GM12873 (cell line): Measurements from ENCODE around the gene ZNF460.

Experiments used
- TF ChIP-seq, protein P1 (sequence below): IDR thresholded peaks from 2 replicates; pipeline ENCODE4 v1.5.1; 2012; ENCODE audit warnings: low read depth, mild to moderate bottlenecking, moderate library complexity, low read length, control low read depth; ENCODE audit not compliant: insufficient read depth; ENCODE audit errors: missing control alignments

The ZNF460 gene

DNA sequence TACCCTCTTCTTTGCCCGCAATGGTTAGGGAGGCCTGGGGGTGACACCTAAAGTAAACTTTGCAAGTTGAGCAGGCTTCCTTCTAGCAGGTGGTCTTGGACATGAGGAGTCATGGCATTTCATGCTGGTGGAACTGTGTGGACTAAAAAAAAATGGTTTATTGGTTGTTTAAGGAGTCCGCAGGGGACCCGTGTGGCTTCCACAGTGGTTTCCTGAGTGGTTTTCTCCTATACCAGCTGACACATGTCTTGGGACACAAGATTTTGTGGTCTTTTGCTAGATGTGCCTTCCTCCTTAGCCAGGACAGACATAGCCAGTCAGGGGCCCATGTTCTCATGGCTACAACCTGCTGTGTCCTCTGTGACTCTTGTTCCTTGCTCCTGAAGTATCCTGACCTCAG is 41.5 kb downstream of the ZNF460 start:
- TF ChIP-seq, protein P1, sequence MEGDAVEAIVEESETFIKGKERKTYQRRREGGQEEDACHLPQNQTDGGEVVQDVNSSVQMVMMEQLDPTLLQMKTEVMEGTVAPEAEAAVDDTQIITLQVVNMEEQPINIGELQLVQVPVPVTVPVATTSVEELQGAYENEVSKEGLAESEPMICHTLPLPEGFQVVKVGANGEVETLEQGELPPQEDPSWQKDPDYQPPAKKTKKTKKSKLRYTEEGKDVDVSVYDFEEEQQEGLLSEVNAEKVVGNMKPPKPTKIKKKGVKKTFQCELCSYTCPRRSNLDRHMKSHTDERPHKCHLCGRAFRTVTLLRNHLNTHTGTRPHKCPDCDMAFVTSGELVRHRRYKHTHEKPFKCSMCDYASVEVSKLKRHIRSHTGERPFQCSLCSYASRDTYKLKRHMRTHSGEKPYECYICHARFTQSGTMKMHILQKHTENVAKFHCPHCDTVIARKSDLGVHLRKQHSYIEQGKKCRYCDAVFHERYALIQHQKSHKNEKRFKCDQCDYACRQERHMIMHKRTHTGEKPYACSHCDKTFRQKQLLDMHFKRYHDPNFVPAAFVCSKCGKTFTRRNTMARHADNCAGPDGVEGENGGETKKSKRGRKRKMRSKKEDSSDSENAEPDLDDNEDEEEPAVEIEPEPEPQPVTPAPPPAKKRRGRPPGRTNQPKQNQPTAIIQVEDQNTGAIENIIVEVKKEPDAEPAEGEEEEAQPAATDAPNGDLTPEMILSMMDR: no peak

DNA sequence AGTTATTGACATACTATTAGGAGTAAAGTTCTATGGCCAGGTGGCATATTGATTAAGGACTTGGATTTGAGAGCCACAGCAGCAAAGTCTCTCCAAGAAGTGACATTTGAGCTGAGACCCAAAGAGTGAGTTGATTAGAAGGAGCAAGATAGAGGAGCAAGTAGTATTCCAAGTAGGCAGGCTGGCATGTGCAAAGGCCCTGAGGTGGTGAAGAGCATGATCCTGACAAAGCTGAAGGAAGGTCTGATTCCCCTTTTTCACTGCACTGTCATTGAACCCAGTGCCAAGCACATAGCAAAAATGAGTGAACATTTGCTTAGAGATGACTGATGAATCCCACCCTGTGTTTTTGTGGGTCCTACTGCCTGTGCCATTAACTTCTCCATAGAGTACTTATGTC is 44.7 kb downstream of the ZNF460 start:
- TF ChIP-seq, protein P1: no peak

DNA sequence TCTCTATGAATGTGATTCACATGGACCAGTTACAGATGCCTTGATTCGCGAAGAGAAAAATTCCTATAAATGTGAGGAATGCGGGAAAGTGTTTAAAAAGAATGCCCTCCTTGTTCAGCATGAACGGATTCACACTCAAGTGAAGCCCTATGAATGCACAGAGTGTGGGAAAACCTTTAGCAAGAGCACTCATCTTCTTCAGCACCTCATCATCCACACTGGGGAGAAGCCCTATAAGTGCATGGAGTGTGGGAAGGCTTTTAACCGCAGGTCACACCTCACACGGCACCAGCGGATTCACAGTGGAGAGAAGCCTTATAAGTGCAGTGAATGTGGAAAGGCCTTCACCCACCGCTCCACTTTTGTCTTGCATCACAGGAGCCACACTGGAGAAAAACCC is 47.7 kb downstream of the ZNF460 start:
- TF ChIP-seq, protein P1: no peak

DNA sequence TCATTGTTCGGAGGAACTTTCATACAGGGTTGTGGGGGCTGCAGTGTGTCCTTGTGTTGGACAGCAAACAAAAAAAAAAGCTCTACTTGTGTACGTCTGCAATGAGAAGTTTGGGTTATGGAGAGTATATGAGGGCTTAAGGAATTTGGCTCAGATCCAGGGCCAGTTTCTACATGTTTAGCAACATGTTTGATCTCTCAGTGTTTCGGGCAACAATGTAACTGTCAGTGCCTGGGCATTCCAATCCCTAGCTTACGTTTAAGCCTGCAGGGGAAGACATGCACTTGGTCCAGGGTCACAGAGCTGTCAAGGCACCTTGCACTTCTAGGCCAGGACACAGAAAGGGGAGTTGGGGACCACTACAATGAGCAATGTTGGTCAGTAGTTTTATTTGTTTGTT is 53.9 kb downstream of the ZNF460 start:
- TF ChIP-seq, protein P1: no peak

DNA sequence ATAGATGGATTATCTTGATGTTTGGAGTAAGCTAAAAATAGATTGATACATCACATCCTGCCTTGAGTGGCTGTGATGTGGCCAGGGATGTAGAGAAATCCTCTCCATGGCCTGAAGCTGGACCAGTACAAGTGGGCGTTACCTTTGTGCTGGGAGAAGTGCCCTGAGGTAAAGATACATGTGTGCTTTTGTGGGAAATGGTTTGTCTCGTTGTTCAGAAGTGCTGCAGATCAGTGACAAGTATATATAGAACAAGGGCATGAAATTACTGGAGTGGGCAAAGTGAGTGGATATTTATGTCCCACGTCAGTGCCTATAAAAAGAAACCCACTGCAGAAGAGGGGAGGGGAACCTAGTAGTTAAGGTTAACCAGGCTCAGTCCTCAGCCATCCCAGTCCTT is 58.6 kb downstream of the ZNF460 start:
- TF ChIP-seq, protein P1: no peak

DNA sequence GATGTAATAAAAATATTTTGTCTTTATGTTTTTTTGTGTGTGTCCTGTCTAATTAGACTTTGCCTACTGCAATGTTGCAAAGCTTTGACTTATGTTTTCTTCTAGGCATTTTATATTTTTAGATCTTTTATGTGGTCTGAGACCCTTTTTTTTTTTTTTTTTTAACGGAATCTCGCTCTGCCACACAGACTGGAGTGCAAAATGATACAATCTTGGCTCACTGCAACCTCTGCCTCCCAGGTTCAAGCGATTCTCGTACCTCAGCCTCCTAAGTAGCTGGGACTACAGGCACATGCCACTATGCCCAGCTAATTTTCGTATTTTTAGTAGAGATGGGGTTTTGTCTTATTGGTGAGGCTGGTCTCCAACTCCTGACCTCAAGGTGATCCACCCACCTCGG is 62.3 kb downstream of the ZNF460 start:
- TF ChIP-seq, protein P1: no peak
